Limb (tissue), 2 donors: ENCODE data around the gene SLU7.
"Not testable (repeated sequence)": the region's sequence is repeated elsewhere in the genome, so short reads cannot be mapped to it uniquely, and the experiment has no call there.

Experiments used
- DNase-seq, 2 donors: peaks; one replicate each; pipeline ENCODE4 v3.0.0-alpha.2; 2016; ENCODE audit errors: extremely low spot score in 2 of 2

The SLU7 gene

GRCh38 chr5:160450164-160450932, 31.5 kb upstream of the SLU7 start:
- DNase-seq = no peak

DNA sequence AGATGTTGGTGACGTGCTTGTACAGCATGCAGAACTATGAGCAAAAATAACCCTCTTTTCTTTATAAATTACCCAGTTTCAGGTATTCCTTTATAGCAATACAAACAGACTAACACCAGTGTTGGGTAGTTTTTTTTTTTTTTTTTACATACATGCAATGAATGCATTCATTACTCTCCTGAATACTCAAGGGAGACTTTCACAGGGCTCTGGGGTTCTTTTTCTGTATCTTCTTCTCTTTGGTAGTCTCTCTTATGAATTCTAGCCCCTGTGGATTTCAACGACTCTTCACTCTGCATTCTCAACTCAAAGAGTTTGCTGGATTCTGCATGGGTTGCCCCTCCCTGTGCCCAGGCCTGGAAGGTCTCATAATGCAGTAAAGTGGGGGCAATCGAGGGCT, 30.6 kb upstream of the SLU7 start:
- DNase-seq = no peak

DNA sequence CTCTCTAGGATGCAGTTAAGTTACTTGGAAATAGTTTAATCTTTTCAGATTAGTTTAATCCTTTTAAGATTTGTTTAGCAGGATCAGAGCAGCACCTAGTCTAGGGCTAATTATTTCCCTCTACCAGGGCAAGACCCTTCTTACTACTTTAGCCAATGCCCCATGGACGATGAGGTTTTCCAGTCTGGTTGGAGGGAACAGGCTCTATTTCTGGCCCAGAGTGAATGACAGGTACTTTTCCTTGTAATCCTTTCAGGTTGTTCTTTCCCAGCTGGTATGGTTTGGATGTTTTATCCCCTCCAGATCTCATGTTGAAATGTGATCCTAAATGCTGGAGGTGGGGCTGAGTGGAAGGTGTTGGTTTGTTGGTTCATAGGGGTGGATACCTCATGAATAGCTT, 30.0 kb upstream of the SLU7 start:
- DNase-seq = no peak

- DNase-seq = no peak
Measured at GRCh38 chr5:160445751-160446150, 26.9 kb upstream of the SLU7 start.

DNA sequence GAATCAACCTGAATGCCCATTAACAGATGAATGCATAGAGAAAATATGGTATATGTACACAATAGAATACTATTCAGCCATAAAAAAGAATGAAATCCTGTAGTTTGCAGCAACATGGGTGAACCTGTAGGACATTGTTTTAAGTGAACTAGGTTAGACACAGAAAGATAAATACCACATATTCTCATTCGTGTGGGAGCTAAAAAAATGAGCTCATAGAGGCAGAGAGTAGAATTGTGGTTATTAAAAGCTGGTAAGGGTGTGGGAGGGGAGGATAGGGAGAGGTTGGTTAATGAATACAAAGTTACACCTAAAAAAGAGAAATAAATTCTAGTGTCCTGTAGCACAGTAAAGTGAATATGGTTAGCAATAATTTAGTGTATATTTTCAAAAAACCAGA, 26.3 kb upstream of the SLU7 start:
- no peak for DNase-seq

DNA sequence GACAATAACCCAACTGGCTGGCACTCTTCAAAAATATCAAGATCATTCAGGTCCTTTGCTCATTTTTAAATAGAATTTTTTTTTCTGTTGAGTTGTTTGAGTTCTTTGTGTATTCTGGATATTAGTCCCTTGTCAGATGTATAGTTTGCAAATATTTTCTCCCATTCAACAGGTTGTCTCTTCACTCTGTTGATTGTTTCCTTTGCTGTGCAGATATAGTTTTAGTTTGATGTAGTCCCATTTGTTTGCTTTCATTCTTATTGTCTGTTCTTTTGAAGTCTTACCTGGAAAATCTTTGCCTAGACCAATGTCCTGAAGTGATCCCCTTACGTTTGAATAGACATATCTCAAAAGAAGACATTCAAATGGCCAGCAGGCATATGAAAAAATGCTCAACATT, 25.5 kb upstream of the SLU7 start:
- DNase-seq = no peak

DNA sequence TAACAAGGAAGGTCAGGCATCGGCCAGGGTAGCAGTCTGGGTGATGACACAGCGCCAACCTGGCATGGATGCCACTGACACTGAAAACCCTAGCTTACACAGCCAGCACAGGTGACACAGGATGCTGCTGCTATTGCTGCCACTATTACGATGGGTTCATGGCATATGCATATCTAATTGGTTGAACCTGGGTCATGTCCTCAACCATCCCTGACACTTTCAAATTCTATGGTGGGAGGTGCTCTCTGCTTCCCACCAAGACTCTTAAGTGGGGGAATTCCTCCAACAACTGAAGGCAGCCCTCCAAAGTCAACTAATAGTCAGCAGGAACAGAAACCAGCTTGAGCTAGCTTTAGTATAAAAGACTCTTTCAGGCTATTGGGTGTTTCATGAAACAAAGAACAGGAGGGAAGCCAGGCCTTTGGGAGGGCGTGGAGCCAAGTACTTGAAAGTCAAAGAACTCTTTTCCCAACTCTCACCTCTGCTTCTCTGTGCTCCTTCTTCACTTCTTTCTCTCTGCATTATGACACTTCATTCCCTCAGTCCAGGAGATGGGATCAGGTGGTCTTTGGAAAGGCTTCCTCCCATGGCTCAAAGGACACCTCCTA, 24.0 kb upstream of the SLU7 start:
- no peak for DNase-seq

DNA sequence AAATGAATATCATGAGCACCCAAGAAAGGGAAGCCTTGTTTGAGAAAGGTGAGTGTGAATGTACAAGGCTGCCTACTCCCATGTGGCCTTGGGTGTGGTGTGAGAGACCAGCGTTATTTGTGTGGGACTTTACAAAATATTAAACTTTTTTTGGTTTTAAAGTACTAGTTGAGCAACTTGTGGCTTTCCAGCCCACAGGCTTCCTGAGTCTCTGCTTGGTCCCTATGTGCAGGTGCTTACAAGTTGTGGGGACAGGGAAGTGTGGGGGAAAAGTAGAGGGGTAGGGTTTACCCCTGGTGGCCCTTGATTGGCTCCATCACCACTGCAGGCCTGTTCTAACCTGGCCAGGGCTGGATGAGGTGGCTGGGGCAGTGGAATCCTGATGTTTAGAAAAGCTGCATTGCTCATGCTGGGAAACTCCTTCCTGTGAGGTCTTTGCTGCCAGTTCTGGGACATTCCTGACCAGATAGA, 22.5 kb upstream of the SLU7 start:
- no peak for DNase-seq

DNA sequence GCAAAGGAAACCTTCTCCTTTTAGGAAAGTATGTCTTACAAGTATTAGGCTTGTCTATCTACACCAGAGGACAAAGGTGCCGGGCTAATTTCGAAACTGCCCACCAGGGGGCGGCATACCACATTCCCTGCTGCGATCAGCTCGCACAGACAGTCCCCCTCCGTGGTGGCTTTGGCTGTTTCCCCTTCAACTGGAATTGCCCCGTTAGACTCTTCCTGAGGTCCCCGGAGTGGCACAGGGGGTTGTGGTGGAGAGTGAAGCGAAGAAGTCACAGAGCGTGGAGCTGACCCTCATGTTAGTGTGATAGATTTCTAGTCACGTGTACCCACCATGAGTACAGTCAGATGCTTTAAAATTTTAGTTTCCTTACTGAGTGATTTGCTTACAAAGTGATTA, 20.3 kb upstream of the SLU7 start:
- DNase-seq = peak; percentile 71 to 89

- DNase-seq = peak in 1 of 2 donors; percentile 55
Measured at GRCh38 chr5:160438316-160439204, 19.7 kb upstream of the SLU7 start.

- DNase-seq = no peak
Measured at GRCh38 chr5:160437271-160437670, 18.4 kb upstream of the SLU7 start.

DNA sequence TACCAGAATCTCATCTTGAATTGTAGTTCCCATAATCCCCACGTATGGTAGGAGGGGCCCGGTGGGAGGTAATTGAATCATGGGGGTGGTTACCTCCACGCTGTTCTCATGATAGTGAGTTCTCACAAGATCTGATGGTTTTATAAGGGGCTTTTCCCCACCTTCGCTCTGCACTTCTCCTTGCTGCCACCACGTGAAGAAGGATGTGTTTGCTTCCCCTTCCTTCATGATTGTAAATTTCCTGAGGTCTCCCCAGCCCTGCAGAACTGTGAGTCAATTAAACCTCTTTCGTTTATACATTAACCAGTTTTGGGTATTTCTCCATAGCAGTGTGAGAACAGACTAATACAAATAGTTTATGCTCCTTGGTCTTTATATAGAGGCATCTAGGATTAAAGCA, 17.8 kb upstream of the SLU7 start:
- DNase-seq = not testable (repeated sequence)

DNA sequence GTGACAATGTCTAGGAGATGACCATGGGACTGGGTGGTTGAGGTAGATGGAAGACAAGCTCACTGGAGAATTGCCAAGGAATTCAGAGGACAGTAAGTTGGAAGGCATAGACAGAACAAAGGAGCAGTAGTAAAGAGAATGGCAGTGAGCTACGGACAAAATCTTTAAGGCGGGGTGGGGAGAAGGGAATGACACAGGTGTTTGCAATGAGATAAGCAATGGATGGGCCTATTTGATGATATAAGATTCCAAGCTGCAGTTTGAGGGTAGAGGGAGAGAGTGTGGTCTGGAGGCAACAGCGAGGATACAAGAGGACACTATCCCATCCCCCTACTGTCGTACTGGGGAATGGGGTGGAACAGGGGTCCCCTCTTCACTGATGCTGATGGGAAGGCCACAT, 17.1 kb upstream of the SLU7 start:
- no peak for DNase-seq

DNA sequence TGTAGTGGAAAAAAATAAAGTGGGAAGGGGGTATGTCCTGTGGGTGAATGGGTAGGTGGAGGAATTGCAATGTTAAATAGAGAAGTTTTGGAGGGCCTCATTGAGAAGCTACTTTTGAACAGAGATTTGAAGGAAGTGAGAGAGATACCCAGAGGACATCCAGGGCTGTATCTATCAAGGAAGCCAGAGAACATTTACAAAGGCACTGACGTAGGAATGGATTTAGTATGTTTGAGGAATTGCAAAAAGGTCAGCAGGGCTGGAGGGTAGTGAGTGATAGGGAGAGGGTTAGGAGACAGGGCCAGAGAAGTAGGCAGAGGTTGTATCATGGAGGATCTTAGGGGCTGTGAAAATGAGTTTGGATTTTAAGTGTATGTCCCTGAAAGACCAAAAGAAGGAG, 16.7 kb upstream of the SLU7 start:
- DNase-seq = no peak

GRCh38 chr5:160434022-160434531, 15.2 kb upstream of the SLU7 start:
- DNase-seq = peak in 1 of 2 donors; percentile 81

DNA sequence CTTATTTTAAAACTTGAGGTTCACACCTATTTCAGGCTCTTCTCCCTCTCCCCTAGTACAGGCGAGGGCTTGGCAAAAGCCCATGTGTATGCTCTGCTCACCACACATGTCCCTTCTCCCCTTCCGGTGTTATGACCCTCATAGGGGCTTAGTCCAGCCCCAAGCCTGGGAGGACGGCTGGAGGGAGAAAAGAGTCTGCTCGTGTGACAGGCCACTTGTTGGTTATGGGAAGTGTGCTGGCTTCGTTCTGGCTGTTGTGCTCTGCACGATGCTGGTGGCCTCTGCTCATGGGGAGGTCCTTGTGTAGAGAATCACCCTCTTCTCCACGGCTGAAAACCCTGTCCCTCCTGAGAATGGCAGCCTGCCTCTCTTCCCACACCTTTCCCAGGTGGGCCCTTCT, 13.9 kb upstream of the SLU7 start:
- no peak for DNase-seq

DNA sequence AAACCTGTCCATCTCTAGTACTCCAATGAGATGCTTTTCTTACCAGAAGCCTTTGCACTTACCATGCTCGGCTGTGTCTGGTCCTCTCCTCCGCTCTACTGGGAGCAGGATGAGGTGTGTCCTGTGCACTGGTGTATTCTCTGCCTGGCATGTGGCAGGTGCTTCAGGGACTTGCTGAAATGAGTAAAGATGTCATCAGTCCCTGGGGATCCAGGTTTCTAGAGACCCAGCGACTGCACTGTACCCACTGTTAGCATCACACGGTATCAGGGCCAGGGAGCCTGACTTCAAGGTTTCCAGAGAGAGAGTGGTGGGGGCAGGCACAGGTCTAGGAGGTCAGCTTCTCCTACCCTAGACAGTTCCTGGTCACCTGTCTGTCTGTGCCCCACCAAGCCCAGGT, 13.3 kb upstream of the SLU7 start:
- DNase-seq = no peak

GRCh38 chr5:160427607-160428006, 8.7 kb upstream of the SLU7 start:
- no peak for DNase-seq

DNA sequence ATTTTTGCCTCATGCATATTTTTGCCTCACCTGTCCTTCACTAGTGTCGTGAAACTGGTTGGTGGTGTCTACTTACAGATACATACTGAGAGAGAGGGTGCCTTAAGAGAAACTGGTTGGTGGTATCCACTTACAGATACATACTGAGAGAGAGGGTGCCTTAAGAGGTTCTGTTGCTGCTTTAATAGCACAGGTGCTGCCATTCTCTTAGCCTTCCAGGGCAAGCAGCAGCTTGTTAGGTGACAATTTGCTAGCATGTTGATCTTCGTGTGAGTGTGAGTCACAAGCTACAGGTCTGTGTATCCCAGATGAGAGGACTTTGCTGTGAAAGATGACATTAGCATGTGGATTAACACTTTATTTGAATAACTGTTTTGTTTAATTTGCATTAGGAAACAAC, 4.2 kb upstream of the SLU7 start:
- DNase-seq = no peak

- peak; percentile 96 to 97 for DNase-seq
Measured at GRCh38 chr5:160421625-160422258, 2.9 kb upstream of the SLU7 start, which contains the start of gene PTTG1. Gene PTTG1 (plus strand): TSS chr5:160421855. CDS start chr5:160422313, 458 bp downstream.

- DNase-seq = no peak
Measured at GRCh38 chr5:160420331-160420610, 1.4 kb upstream of the SLU7 start.
